T-helper 2 cell (primary cell): Measurements from ENCODE around the gene DYTN.

Experiments used
- DNase-seq, 5 experiments: peaks; one replicate each; pipeline versions ENCODE4 v3.0.0 to v3.0.0-alpha.2; 2012 to 2022

Gene DYTN

DNA sequence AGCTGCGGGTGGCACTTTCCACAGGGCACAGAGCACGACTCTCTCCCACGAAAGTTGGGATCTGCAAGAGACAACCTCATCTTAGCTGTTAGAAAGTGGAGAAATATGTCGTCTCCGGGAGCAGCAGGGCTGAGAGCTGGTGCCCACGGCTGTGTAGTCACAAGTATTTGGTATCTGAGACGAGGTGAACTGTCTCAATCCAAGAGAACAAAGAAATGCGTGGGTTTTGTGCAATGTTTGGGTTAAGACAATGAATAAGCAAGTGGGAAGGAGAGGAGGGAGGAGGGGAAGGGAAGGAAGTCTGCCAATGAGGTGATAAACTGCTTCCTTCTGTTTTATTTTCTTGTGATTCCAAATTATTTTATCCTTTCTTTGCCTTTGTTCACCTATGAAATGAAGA, 18.0 kb downstream of the DYTN start:
- DNase-seq, result no peak

DNA sequence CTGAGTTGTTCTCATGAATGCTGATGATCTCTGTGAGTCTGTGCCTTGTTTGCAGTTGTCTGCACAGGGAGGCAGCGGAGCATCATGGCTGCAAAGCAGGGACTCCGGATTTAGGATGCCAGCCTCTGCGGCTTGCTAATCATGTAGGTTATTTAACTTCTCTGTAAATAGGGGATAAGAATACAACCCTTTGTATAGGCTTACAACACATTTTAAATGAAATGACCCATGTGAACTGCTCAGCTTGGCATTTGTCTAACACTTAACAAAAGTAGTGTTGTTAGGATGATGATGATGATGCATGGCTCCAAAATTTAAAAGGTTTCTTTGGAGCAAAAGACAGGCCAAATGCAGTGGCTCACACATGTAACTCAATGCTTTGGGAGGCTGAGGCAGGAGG, 19.4 kb downstream of the DYTN start:
- DNase-seq, result no peak

DNA sequence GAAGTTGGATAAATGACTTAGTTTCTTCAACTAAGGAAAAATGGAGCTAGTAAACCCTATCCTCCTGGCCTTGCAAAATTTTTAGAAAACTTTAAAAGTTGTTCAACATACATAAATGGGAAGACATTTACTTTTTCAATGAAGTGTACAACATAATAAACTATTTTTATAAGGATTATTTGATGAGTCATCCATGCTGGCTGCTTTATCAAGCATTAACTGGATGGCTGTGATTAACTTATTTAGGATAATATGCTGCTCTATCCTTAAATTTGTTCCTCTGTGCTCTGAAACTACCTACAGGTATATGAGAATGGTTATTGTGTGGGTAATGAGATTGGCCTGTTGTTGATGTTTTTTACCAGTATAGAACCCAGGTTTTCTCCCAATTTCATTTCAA, 21.3 kb downstream of the DYTN start:
- no peak for DNase-seq

DNA sequence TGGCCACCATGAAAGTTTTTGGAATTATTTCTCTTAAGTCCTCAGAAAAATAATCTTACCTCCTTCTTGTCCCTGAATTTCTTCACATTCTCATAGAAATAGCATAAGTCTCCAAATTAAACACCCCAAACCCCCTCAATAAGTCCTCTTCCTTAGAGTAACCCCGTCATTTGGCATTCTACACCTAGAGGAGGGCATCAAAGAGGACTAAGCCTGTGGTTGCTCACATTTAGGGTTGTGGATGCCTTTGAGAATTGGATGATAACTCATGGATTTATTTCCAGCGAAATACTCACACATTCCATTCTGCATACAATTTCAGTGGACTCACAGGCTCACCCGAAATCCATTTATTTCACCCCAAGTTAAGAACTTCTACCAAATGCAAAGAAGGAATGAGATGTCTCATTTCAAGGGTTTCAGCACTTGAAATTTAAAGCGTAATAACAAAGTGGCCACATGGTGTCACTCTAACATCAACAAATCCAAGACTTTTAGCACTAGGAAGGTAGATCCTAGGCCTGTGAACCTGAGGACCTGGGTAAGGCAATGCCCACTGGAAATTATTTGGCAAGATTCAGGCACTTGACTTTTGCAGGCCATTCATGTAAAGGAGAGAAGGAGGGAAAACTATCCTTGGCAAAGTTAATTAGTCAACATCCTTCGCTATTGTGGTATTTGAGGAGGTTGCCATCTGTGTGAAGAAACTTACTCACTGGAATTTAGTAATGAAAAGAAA, 24.6 kb downstream of the DYTN start:
- peak in 2 of 5 experiments; percentile 16 to 55 for DNase-seq

DNA sequence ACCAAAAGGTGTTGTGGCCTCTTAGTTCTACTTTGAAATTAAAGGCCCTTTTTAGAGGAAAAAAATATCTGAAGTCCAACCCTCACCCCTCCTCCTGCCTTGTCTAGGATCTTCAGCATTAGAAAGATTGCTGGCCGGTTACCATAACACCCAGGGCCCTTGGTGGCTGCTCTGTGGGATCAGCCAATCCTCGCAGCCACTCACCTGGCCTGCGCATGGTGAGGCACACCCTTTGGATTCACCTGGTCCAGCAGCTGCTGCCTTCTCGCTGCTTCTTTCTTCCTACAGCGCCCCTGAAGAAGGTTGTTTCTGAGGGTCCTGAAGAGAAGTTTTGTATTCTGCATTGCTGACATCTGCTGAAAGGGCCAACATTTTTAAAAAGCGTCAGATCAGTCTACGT, 25.2 kb downstream of the DYTN start:
- DNase-seq, result no peak

DNA sequence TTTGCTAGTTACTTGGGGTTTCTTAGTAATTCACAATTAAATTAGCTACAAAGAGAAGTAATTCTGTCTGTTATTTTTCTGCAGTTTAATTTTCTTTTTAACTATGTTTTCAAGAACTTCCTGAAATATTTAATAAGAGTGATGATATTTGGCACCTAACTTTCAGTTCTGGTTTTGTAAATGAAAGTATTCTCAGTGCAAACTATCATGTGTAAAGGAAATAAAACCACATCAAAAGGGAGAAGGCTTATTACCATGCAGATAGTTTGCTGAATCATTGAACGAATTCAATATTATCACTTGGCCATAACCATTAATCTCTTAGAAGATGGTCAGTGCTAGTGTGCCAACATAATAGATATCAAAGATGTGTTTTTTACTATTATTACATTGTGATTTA, 29.2 kb downstream of the DYTN start:
- DNase-seq, result no peak

DNA sequence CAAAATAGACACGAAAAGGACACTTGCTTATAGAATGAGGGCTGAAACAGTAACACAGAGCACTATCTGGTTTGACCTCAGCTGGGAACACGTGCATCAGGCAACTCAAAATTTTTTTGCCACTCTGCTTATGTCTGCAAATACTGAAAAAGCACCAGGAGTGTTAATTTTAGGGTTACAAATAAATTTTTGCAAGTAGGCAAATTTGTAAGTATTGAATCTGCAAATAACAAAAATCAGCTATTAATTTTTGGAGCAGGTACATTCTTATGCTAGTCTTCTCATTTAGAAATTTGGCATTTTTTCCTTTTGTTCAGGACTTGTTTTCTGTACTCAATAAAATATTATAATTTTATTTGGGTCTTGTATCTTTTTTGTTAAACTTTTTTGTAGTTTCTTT, 29.7 kb downstream of the DYTN start:
- no peak for DNase-seq

DNA sequence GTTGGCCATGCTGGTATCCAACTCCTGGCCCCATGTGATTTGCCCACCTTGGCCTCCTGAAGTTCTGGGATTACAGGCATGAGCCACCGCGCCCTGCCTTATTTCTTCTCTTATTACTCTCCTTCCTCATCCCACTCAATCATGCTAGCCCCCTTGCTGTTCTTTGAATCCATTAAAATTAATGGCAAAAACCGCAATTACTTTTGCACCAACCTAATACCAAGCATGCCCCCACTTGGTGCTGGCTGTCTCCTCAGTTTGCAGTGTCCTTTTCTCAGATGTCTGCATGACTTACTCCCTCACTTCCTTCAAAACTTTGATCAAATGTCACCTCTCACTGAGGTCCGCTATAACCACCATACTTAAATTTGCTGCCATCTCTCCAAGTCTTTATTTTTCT, 34.6 kb downstream of the DYTN start:
- no peak for DNase-seq

DNA sequence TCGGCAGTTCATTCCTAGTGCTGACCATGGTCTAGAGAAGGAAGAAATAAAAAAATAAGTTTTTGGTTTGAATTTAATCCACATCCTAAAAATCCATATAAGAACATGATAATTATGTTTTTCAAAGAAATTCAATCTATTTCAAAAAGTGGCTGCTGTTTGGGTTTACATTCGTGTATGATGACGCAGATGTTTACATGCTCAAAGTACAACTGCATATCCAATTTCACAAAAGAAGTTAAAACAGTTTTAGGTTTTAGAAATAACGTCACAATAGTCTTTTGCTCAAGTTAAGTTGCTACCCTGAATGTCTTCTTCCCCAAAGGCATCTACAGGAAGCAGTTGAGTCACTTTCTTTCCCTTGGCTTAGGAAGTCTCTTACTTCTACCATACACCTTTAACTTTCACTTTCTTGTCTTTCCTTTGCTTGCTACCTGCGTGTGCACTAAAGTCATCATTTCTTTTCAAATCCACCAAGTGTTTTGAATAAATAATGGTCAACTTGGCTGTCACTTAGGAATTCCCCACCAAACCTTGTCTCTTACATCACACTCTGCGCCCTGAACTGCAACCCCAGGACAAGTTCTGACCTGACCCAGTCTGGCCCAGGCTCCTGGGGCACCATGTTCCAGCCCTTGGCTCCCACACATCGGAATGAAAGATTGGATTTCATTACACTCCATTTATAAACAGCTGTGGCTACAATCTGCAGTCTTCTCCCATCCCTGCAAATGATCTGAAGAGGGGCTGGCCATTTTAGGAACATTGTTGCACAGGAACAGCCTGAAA, 47.5 kb downstream of the DYTN start:
- DNase-seq, result no peak

DNA sequence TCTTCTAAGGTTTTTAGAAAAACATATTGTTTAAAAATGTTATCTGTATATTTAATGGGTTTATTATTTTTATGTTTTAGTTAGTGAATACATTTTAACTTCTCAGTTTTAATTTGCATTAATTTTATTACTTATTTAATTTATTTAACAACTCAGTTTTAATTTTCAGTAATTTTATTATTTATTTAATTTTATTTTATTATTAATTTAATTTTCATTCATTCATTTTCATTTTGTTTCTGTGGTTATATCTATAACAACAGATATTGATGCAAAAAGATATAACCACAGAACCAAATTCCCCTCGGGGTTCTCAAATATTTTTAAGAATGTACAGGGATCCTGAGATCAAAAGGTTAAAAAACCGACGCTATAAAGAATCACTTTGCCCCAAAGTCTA, 52.9 kb downstream of the DYTN start:
- DNase-seq, result no peak

DNA sequence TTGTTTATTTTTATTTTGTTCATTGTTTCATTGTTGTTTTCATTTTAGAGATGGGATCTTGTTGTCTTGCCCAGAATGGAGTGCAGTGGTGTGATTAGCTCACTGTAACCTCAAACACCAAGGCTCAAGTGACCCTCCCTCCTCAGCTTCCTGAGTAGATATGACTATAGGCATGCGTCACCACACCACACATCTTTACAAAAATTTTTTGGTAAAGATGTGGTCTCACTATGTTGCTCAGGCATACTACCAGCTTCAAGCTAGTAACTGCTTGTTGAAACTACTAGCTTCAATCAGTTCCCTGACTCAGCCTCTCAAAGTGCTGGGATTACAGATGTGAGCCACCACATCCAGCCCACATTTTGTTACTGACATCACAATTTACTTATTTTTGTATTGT, 61.1 kb downstream of the DYTN start:
- peak in 1 of 5 experiments; percentile 7 for DNase-seq

DNA sequence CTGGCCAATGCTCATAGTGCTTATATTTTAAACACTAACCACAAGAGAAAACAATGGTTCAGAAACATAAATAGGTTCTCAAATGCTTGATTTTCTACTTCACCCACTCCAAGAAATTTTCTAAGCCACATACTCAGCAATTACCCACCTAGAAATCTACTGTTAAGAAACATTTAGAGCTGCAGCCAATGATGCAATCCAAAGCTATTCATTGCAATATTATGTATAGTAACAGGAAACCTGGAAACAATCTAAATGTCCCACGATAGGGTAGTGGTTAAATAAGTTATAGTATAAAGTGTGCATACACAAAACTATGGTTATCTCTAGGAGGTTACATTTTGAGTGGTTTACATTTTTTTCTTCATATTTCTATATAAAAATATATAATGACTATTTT, 70.2 kb downstream of the DYTN start:
- DNase-seq, result no peak

DNA sequence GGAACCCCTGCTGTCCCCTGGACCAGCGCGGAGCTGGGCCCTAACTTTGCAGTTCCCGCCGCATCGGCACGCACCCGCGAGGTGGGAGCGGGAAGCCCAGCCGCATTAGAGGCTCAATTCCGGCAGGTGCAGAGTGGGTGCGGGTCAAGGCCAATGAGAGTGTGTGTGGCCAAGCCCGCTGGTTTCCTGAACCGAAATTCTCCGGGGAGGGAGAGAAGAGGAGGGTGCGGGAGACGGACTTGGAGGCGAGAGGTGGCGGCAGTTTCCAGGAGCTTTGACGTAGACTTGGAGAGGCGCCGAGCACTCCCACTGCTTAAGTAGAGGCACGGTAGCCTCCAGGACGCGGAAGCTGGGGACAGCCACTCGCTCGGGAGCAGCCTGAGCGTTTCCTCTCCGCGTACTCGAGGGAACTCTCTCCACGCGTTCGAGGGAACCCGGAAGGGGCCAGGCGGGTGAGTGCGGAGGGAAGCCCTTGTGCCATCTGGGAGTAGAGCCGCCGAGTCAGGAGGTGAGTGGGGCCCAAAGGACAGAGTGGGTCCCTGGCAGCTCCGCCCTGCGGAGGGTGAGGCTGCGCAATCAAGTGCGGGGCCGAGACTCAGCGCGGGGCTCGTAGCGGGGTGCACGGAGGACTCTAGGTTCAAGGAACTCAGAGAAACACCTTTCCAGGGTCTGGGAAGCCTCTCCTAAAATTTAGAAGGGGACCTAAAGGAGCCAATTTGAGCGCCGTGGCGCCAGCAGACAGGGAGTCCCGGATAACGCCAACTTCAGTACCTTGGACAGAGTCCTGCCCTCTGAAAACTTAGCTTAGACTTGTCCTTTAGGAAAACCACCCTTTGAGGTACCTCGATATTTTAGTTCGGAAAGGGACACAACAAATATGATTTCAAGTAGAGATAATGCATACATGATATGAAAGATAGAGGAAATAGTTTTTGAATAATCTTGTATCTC, 75.8 kb downstream of the DYTN start, which contains the start of gene FAM237A:
Gene FAM237A (plus strand): TSS at position 413 of the 951 bp plus-strand sequence. CDS start 1,750 bp downstream, outside the sequence.
- DNase-seq, result peak in 1 of 5 experiments; percentile 26

DNA sequence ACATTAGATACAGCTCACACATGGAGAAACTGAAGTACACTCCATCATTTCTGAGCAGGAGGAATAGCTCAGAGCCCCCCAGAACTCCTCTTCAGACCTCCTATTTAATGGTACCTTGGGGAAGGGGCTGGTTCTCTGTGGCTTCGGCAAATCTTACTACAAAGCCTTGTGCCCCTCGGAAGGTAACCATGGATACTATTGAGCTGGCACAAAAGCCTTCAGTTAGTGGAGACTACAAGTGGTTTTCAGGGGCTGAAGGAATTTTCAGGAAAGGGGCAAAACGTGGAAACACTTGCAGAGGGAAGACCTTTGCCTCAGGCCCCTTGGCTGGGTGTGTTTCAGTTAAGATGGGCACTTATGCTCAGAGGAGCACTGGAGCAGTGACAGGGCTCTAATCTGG, 77.0 kb downstream of the DYTN start:
- DNase-seq, result no peak

DNA sequence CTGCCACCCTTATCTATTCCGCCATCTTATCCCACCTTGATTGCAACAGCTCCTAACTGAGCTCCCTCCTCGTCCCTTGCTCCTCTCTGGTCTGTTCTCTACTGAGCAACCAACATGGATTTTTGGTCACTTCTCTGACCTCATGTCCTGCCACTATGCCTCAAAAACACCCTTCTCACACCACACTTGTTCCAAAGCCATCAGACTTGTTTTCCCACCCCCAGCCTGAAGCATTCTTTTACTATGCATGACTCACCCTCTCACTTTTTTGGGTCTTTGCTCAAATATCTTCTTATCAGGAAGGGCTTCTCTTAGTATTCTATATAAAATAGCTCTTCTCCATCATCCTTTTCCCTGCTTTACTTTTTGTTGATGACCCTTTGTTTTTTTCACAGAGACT, 78.6 kb downstream of the DYTN start:
- no peak for DNase-seq

DNA sequence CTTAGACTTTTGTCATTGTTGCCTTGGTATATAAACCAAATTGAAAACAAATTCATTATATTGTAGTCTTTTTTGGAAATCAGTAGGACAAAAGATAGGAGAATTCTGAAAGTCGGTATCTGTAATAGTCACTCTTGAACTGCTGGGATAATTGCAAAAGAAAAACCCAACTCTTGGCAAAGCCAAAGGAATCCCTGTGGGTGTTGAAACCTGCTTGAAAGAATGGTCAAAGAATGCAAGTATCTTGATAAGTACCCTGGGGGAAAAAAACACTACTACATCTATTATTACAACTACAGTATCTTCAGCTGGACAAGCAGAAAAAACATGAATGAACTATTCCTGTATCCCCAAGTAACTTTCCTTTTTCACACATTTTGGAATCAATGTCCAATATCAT, 83.2 kb downstream of the DYTN start:
- no peak for DNase-seq

DNA sequence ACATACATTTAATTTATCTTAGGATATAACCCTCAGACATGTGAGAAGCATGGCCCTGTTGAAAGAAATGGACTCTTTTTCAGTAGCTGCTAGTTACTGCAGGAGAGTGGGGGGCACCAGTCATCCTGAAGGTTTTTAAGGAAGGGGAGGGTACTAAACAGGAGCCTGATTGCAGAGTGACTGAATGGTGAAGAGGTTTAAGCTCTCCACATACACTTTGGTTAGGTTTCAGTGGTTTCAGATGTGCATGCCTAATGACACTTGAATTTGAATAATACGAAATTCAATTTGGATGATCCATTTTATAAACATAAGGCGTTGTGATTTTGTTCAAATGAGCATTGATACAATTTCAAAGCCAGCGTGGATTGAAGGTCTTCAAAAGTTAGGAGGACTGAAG, 86.9 kb downstream of the DYTN start:
- no peak for DNase-seq

DNA sequence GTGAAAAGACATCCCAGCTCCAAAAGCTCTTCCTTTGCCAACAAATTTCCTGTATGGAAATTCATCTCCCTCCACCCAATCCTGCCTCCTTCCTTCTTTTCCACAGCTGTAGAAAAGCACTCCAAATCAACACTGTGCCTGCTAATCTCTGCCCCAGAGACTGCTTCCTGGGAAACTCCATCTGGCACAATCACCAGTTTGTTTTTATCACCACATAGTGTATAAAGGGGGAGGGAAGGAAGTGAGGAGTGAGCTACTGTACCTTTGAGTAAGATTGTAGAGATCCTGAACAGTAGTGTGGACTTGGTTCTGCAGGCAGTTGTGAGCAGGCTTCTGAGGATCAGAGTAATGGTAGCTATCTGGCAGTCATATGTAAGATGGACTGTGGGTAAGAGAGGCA, 90.6 kb downstream of the DYTN start:
- DNase-seq, result no peak

DNA sequence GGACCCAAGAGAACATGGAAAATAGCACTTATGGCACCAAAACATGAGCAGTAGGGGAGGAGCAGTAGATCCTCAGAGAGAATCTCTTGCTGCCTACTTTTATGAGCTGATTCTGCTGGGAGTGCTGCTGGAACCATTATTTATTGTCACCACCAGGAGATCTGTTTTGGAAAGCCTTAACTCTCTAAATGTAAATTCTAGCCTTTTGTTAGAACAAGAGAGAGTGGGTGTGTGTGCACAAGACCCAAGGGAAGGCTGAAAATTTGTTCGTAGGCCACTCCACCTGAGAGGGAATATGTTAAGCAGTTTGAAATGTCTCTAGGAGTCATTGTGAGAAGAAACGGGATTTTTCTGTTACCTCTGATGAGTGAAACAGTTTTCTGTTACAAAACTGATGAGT, 92.1 kb downstream of the DYTN start:
- DNase-seq, result no peak

DNA sequence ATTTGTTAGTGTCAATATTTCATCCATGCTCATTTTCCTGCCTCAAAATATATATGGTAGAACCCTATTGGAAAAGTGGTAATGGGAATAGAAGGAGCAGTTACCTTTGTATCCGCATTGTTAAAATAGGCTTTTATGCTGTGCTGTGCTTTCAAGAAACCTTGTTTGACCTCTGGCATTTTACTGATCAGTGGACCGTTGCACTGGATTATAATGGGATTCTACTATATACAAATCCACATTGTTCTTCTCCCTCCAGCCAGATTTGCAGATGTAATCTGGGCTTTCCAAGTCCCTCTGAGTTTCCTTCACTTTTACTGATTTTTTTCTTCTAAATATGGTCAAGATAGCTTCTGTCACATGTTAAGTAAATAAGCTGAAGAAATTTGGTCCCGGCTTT, 99.2 kb downstream of the DYTN start:
- no peak for DNase-seq

DNA sequence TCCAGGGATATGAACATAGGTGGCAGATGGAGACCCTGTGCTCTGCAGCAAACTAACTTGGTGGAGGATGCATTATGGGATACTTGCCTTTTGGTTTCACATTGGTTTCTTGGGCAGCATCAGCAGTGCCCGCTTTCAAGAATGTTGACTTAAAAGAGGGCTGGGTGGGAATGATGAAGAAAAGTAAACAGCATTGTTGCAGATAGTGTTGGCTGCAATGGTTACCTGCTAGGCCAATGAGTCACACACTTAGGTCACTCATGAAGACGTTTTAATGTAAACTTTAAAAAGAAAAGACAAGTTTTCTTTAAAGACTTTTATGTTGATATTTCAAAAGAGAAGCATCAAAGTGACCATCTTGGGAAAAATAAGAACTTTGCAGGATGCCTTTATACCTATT, 102.0 kb downstream of the DYTN start:
- no peak for DNase-seq

DNA sequence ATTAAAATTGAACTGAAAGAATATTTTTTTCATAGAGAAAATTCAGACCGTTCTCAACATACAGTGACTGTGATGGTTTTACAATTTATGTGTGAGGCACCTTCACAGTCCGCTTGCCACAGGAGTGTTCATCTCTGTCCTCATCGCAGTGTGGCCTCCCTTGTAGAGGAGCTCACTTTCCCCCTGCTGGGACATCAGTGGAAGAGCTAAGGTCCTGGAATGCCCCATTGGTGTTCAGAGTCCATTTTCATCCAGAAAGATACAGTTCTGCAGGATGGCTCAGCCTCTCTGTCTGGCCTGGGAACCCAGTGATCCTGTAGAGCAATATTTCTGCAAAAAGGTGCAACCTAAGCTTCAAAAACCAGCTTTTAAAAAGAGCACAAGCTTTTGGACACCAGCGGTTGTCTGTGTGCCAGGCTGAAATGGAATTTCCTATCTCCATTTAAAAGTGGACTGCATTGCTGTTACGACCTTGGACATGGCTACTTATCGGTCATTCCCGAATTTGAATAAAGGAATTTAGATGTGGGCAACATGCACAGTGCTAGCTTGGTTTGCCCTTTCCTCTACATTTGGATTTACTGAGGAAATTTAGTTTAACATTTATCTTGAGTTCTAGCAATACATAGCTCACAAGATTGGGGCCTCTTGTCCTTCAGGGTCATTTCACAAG, 102.6 kb downstream of the DYTN start:
- no peak for DNase-seq

DNA sequence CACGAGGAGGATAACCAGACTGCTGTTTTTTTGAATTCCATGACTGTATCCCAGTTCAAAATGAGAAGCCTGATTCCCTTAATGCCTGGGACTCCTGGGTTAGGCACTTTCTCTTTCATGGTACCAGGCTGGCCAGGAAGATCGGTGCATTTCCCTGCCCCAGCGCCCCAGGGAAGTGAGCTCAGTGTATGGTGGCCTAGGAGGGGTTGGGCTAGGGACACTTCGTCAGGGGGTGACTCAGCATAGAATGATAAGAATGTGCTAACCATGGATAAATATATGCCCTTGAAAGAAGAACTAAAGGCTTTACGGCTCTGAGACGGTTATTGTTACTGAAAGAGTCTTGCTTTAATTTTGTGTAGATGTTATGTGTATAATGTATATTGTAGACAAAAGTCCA, 103.4 kb downstream of the DYTN start:
- DNase-seq, result no peak
